ENCODE measurements around the gene SSR2. TPM values are rescaled to one million over a fixed set of nuclear protein-coding genes. Genes with fewer than 3 reads are reported as not detected.

The SSR2 gene
- 100 to 1,000 TPM; 221 to 387 (median 237) TPM for polyA plus RNA-seq

DNA sequence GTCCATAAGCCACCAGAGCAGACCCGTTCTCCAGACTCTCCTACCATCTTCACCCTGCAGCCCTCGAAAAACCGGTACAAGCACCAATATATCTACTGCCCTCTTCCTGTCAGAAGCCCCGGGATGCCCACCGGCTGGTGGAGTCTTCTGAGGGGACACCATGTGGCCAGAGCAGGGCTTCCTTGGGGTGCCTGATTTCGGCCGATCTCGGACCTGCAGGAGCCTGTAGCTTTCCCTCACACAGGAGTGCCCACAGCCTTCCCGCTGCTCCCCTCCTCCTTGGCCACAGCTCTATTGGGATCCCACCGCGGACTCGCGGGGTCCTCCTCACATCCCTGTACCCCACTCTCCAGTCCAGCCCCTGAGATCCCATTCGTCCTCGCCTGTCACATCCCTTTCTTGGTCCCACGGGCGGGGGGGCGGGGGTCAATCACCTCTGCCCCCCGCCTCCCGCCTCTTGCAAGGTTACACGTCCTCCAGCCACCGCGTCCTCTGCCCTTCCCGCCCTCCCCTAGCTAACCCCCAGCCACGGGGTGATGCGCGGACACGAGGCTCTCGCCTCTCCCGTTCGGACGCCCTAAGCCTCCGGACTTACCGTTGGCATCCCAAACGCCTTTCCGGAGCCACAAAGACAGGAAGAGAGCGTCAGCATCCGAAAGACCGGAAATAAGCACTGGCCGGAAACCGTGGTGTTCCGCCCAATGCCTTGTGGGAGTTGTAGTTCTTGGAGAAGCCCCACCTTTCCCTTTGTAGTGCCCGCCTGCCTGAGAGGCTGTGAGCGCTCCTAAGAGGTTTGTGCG is at the start of gene SSR2:
Gene SSR2, minus strand, starts transcription at position 659 of the 800 bp plus-strand sequence. CDS start 784 bp downstream, outside the sequence.
- 0 to 1% (median 1%) methylated on average over 44 to 45 of the region's 45 CpGs for WGBS, 3 donors
- H3K27ac ChIP-seq (ENCODE audit: low read depth, low read length), result no peak within 1 kb of the TSS

DNA sequence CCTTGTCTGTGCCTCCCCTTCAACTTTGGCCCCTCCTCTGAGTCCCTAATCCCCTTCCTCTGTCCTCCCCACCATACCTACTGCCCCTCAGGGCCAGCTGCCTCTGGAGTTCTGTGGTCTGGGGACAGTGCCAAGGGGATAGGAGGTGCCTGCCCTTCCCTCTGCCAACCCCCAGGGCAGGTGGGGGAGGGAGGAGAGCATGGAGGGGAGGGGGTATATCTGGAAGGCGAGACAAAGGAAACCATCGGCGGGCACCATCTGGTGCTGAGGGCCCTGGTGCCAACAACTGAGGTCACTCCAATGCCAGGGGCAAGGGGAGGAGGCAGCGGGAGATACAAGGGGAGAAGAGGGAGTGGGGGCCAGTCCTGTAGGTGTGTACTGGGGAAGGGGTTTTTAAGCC is 49.8 kb upstream of the SSR2 start:
- WGBS, 3 donors, result 47 to 67% (median 59%) methylated on average over 4 of the region's 4 CpGs
- no peak overlapping the region for H3K27ac ChIP-seq (ENCODE audit: low read depth, low read length)

DNA sequence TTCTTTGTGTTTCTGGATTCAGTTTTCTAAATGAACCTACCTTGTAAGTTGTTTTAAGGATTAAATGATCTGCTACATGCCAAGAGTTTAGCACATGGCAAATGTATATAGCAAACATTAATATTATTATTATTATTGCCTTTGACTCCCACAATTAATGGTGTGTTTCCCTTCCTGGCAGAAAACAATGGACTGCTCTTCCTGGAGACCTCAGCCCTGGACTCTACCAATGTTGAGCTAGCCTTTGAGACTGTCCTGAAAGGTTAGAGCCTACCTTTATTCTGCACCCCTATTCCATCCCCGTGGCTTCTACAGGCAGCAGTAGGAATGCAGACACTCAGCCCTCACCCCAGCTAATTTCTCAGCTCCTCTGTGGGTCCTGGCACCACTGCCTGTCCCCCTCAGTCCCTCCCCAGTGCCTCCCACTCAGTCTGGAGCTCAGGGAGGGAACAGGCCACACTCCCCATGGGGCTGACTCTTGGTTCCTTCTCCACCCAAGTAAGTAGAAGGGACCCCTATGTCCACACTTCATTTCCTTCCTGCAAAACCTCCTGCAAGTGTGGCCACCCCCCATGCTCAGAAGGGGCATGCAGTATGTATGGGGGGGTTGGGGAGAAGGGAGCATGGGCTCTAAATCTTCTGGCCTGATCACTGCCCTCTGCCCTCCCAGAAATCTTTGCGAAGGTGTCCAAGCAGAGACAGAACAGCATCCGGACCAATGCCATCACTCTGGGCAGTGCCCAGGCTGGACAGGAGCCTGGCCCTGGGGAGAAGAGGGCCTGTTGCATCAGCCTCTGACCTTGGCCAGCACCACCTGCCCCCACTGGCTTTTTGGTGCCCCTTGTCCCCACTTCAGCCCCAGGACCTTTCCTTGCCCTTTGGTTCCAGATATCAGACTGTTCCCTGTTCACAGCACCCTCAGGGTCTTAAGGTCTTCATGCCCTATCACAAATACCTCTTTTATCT is 49.0 kb upstream of the SSR2 start:
- H3K27ac ChIP-seq (ENCODE audit: low read depth, low read length), result no peak overlapping the region
- WGBS, 3 donors, result 63 to 76% (median 76%) methylated on average over 3 of the region's 3 CpGs

DNA sequence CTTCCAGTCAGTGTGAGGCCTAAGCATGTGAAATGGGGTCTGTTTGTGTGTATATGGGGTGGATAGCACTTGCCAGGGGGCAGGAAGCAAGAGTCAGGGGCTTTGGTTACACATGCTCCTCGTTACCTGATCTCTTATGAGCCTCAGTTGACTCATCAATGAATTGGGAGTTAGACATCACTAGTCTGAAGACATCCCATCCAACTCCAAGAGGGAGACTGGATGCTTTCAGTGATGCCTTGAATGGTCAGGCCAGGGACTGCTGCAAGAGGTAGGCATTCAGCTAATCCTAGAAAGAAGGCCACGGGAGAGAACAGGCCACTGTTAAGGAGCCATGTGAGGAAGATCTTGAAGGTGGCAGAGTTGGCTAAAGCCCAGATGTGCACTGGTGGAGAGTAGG is 46.5 kb upstream of the SSR2 start:
- 88 to 91% (median 89%) methylated on average over 2 of the region's 2 CpGs for WGBS, 3 donors
- no peak overlapping the region for H3K27ac ChIP-seq (ENCODE audit: low read depth, low read length)

DNA sequence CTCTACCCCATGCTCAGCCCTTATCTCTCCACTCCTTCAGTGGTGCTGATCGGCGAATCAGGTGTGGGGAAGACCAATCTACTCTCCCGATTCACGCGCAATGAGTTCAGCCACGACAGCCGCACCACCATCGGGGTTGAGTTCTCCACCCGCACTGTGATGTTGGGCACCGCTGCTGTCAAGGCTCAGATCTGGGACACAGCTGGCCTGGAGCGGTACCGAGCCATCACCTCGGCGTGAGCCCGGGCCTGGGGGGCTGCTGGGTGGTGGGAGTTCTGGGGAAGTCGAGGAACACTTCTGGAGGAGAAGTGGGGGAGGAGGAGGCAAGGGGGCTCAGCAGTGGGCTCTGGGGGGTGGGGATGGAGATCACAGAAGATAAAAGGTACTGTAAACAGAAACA is 45.1 kb upstream of the SSR2 start:
- H3K27ac ChIP-seq (ENCODE audit: low read depth, low read length), result no peak overlapping the region
- WGBS, 3 donors, result 73 to 81% (median 78%) methylated on average over 16 of the region's 16 CpGs

DNA sequence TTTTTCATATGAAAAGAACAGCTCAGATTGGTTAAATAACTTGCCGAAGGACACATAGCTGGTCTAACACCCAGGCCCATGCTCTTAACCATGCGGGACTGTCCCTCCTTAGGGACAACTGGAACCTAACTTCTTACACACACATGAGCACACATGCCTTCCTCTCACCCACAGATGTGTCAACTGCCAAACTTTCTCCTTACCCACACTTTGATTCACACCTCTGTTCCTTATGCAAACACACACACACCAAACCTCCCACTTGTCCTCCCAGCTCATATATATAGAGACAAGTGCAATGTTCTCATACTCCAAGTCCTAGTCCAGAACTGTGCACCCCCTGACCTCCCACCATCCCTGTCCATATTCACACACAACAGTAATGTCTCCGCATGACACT is 44.5 kb upstream of the SSR2 start:
- no peak overlapping the region for H3K27ac ChIP-seq (ENCODE audit: low read depth, low read length)
- WGBS, 3 donors, result 82 to 97% (median 83%) methylated on average over 3 of the region's 3 CpGs

DNA sequence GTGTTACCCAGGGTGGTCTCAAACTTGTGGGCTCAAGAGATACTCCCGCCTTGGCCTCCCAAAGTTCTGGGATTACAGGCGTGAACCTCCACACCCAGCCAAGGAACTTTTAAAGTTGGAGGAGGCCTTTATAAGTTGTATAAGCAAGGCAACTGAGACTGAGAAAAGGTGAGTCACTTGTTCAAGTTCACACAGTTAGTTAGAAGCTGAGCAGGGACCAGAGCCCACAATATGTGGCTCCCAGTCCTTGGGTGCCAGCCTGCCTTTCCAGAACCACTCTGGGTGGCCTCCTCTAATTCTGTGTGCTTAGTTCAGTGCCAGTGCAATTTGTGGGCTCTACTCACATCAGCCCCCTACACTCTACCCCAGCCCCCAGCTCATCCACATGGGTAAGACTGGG is 43.9 kb upstream of the SSR2 start:
- WGBS, 3 donors, result 93 to 96% (median 94%) methylated on average over 2 of the region's 2 CpGs
- no peak overlapping the region for H3K27ac ChIP-seq (ENCODE audit: low read depth, low read length)

DNA sequence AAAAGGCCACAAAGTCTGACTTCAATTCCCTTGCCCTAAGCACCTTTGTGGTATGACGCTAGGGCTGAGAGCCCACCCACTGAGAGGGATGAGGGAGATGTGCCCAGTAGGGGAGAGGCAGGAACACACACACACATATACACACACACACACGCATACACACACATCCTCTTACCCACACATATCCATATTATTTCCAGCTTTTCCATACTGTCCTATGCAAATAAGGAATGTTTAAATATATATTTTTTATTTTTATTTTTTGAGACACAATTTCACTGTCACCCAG is 43.2 kb upstream of the SSR2 start:
- 65 to 70% (median 66%) methylated on average over 2 of the region's 2 CpGs for WGBS, 3 donors
- H3K27ac ChIP-seq (ENCODE audit: low read depth, low read length), result no peak overlapping the region

DNA sequence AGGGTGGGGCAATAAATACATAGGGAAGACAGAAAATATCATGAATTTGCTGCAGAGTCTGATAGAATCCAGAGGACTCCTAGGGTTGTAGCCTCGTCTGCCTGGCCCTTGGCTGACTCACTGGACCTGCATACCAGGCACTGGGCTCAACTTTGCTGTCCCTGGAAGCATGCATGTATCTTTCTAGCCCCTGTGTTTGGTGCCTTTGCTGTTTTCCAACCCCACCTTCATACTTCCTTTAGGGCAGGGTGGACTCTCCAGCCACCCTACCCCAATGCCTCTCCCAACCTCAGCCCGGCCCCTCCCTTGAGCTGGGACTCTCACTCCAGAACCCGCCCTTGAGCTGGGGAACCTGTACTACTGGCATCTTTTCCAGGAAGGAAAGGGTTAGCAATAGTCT is 41.4 kb upstream of the SSR2 start:
- 76 to 80% (median 80%) methylated on average over 3 of the region's 3 CpGs for WGBS, 3 donors
- no peak overlapping the region for H3K27ac ChIP-seq (ENCODE audit: low read depth, low read length)

DNA sequence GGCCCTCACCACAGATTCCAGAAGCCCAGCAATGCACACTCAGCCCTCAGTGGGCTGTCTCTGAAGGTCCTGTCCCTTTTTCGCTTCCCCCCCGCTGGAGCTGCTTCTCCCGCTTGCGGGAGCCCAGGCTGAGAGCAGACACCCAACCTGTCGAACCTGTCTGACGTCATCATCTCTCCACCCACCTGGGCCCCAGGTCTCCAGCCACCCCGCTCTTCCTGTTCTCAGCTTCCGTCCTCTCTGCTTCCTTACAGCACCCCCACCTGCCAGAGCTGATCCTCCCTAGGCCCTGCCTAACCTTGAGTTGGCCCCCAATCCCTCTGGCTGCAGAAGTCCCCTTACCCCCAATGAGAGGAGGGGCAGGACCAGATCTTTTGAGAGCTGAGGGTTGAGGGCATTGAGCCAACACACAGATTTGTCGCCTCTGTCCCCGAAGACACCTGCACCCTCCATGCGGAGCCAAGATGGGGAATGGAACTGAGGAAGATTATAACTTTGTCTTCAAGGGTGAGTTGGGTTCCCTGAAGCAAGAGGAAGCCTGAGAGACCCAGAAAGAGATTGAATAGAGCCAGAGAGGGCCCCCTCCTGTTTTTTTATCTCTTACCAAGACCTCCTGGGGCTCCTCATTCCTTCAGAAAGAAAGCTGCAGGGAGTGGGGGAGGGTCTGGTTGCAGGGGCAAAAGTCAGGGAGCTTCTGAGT is 40.3 kb upstream of the SSR2 start, which contains the start of gene RAB25:
Gene RAB25, plus strand, starts transcription at position 224 of the 700 bp plus-strand sequence. Its CDS starts 241 bp downstream, at position 465.
- H3K27ac ChIP-seq (ENCODE audit: low read depth, low read length), result no peak within 1 kb of the TSS
- WGBS, 3 donors, result 17 to 63% (median 53%) methylated on average over 11 of the region's 11 CpGs

DNA sequence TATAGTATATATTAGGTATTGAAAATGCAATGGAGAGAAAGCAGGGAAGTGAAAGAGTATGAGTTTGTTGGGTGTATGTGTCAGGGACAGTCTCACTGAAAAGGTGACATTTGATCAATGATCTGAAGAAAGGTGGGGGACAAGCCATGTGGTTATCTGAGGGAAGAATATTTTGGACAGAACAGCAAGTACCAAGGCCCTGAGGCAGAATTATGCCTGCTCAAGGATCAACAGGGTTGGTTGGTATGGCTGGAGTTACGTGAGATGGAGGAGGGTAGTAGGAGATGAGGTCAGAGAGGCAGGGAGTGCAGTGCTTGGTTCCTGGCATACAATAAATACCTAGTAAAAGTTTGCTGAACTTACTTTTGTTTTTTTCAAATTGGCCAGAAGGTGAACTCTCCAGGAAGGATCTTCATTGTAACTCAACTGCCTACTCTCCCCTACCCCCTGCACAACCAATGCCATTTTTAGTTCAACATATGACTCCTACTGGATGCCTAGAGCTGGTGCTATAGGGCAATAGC is 35.6 kb upstream of the SSR2 start:
- 93 to 100% (median 96%) methylated on average over 1 of the region's 1 CpG for WGBS, 3 donors
- H3K27ac ChIP-seq (ENCODE audit: low read depth, low read length), result no peak overlapping the region

DNA sequence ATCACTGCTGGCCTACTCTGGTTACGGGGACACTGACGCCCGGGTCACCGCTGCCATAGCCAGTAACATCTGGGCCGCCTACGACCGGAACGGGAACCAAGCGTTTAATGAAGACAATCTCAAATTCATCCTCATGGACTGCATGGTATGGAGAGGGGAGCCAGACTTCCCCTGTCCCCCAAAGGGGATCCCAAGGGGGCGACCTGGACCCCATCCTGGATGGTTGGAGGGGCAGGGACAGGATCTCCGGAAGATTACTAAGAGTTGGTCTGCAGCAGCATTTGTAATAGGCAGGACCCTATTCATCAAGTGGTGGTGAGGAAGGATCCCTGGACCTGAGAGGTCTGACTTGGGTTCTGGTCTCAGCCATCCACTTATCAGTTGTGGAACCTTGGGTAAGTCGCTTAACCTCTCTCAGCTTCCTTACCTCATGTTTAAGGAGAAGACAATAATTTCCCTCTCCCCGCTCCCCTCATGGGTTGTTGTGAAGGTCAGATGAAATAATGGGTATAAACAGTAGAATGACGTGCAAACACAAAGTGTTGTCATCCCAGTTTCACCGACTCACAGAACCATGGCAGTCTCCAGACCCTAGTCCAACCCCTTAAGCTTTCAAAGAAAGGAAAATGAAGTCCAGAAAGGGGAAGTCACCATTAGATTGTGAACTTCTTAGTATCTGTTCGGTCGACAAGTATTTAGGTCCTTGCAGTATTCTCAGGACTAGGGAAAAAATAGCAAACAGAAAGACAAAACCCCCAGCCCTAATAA is 34.7 kb upstream of the SSR2 start:
- no peak overlapping the region for H3K27ac ChIP-seq (ENCODE audit: low read depth, low read length)
- 18 to 19% (median 19%) methylated on average over 17 of the region's 17 CpGs for WGBS, 3 donors

DNA sequence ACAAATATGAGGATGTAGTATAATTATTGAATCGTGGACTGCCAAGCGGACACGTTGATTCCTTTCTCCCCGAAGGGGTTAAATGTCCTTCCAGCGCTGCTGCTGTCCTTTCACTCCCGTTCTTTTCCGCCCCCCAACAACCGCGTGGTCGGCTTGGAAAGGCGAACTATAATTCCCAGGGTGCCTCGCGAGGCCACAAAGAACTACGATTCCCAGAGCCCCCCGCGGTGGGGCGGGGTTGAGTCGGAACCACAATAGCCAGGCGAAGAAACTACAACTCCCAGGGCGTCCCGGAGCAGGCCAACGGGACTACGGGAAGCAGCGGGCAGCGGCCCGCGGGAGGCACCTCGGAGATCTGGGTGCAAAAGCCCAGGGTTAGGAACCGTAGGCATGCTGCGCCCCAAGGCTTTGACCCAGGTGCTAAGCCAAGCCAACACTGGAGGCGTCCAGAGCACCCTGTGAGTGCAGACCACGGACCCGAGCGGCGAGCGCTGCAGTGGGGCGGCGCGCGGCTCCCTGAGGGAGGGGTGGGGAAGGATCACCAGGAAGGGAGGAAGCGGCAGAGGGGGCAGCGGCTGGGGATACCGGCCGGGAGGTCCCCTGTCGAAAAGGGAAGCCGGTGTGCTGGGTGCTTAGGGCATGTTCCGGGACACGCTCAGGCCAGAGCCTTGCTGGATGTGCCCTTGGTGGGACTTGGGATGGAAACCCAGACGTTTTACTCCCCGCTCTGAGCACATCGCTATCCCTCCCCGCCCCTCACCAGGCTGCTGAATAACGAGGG is 33.9 kb upstream of the SSR2 start, which contains the start of gene LAMTOR2:
Gene LAMTOR2, plus strand, starts transcription at position 283 of the 781 bp plus-strand sequence. Its CDS starts 108 bp downstream, at position 391.
- whole genome bisulfite sequencing, 3 donors, result 0 to 1% (median 0%) methylated on average over 53 of the region's 53 CpGs
- H3K27ac ChIP-seq (ENCODE audit: low read depth, low read length), result peak within 1 kb of the TSS; percentile 48

DNA sequence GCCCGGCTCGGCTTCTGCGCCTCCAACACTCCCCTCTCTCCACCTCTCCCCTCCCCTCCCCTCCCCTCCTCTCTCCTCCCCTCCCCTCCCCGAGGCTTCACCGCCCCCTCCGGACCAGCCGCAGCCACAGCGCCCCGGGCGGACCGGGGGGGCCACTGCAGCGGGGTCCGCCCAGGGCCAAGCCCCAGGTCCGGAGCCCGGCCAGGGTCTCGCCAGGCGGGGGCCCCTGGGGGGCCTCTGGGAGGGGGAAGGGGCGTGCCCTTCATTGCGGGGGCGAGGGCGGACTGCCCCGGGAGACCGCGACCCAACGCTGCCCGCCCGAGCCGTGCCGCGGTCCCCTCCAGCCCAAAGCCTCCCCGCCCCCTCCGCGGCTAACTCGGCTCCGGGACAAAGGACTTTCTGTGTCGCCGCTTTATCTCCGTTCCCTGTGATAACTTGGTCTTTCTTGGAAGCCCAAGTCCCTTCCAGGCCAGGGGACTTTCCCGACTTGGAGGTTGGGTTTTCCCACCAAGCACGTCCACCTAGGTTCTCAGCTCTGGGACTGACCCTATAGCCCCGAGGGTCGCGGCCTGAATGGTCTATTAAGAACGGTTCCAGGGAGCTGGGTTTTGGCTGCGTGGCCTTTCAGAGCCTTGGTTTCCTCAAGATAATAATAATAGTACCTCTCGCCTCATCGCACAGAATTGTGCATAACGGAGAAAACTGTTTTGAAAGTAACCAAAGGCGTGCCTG is 33.2 kb upstream of the SSR2 start, which contains the start of gene UBQLN4:
Gene UBQLN4, minus strand, starts transcription at position 31 of the 732 bp plus-strand sequence. CDS start 97 bp downstream, outside the sequence.
- 1% methylated on average over 31 to 41 of the region's 49 CpGs for WGBS, 3 donors
- peak within 1 kb of the TSS; percentile 38 for H3K27ac ChIP-seq (ENCODE audit: low read depth, low read length)

DNA sequence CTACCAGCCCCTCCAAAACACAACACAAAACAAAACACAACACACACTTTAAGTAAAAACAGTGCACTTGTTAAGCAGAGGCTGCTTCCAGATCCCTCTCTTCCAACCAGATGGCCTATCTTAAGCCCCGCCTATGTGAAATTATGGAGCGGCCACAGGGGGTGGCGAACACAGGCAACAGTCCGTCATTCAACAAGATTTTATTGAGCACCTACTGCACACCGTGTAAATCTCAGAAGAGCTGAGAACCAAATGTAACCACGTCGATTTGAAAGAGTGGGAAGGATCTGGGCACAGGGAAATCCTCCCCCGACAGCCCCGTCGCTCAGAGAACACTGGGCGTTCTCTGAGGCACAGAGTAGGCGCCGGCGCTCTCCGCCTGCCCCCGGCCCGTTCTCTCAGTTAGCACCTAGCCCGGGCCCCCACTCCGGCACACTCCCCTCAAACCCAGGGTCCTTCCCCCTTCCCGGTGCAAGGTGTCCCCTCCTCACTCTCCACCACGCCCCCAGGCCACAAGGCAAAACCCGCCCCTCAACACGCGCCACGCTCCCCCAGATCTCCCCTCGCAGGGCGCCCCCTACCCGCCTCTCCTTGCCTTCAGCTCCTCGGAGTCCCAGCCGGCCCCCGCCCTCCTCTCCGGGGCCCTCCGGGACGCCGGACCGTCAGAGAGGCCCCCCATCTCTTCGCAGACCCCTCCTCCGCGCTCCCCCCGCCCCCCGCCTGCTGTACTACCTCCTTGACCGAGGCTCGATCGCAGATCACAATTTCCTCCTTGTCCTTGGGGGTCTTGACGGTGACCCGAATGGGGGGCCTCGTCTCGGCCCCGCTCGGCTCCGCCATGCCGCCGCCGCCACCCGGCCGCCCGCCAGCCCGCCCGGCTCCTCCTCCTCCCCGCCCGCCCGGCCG is 32.4 kb upstream of the SSR2 start:
- no peak overlapping the region for H3K27ac ChIP-seq (ENCODE audit: low read depth, low read length)
- 0 to 1% (median 1%) methylated on average over 41 to 60 of the region's 63 CpGs for WGBS, 3 donors

Data from adipose tissue (tissue), 3 donors.